Esophagus muscularis mucosa (tissue), 4 donors: ENCODE measurements around the gene LPCAT1. TPM values are rescaled to one million over a fixed set of nuclear protein-coding genes. Genes with fewer than 3 reads are reported as not detected.
"Not testable (repeated sequence)": the region's sequence is repeated elsewhere in the genome, so short reads cannot be mapped to it uniquely, and the experiment has no call there.

Experiments used
- DNase-seq: peaks from one replicate; pipeline ENCODE4 v3.0.0-alpha.2; 2017; ENCODE audit errors: extremely low spot score
- H3K27ac ChIP-seq, 4 donors: fragments of 200-600 bp; sonication (generic); replicated peaks in 1 of 4; 1 replicate in 3 of 4; 2 replicates in 1 of 4; pipeline ENCODE4 v1.5.1; 2016 to 2019; ENCODE audit warnings: mild to moderate bottlenecking in 1 of 4
- H3K27me3 ChIP-seq, 4 donors: fragments of 200-600 bp; sonication (generic); one replicate each; pipeline versions ENCODE4 v1.5.1 to v1.6.0; 2016 to 2019
- H3K36me3 ChIP-seq, 4 donors: fragments of 200-600 bp; sonication (generic); one replicate each; pipeline ENCODE4 v1.5.1; 2016 to 2019
- H3K4me1 ChIP-seq, 4 donors: fragments of 200-600 bp; sonication (generic); one replicate each; pipeline ENCODE4 v1.5.1; 2016 to 2019
- H3K4me3 ChIP-seq, 4 donors: fragments of 200-600 bp; sonication (generic); 1 replicate in 2 of 4; 2 replicates in 2 of 4; pipeline ENCODE4 v1.5.1; 2016 to 2019; ENCODE audit warnings: mild to moderate bottlenecking in 4 of 4, moderate library complexity in 1 of 4
- H3K9me3 ChIP-seq, 4 donors: fragments of 200-600 bp; sonication (generic); 1 replicate in 3 of 4; 2 replicates in 1 of 4; pipeline ENCODE4 v1.5.1; 2016 to 2019
- EP300 ChIP-seq: sonication (generic); formaldehyde crosslinking; IDR thresholded peaks from one replicate; pipeline ENCODE4 v1.6.1; 2017; ENCODE audit warnings: antibody characterized with exemption
- POLR2A ChIP-seq: fragments of 450-650 bp; IDR thresholded peaks from one replicate; pipeline ENCODE4 v1.6.1; 2017; ENCODE audit warnings: antibody characterized with exemption, moderate library complexity, mild to moderate bottlenecking, low read depth
- POLR2AphosphoS5 ChIP-seq, 2 donors: sonication (generic); formaldehyde crosslinking; IDR thresholded peaks; one replicate each; pipeline ENCODE4 v1.6.1; 2017; ENCODE audit warnings: antibody characterized with exemption in 2 of 2
- WGBS: methylation state at CpG from one replicate; pipeline ENCODE4 v1.1.5; 2018; 5-methylcytosine and 5-hydroxymethylcytosine counted together
- intact Hi-C: fragments of 100-400 bp; cut with DNase I; formaldehyde crosslinking; loops from one replicate; pipeline ENCODE4 v1.15.1; 2023
- total RNA-seq, 4 donors: library from RNA; depleted of rRNA; stranded (reverse); fragments of >200 nt; gene quantifications; one replicate each; pipeline versions ENCODE4 v1.1.0 to v1.2.1, GENCODE V29; 2016
- TF ChIP-seq, protein P1 (sequence below), 3 experiments: fragments of 200-600 bp in 2 of 3; fragments of 450-650 bp in 1 of 3; sonication (generic) in 2 of 3; IDR thresholded peaks; one replicate each; pipeline ENCODE4 v1.5.1; 2017 to 2019; ENCODE audit warnings: antibody characterized with exemption in 3 of 3, mild to moderate bottlenecking in 2 of 3, moderate library complexity in 1 of 3

Gene LPCAT1
- total RNA-seq, 4 donors from 2014 or later = 22.5 to 51.7 (median 35.0) TPM

DNA sequence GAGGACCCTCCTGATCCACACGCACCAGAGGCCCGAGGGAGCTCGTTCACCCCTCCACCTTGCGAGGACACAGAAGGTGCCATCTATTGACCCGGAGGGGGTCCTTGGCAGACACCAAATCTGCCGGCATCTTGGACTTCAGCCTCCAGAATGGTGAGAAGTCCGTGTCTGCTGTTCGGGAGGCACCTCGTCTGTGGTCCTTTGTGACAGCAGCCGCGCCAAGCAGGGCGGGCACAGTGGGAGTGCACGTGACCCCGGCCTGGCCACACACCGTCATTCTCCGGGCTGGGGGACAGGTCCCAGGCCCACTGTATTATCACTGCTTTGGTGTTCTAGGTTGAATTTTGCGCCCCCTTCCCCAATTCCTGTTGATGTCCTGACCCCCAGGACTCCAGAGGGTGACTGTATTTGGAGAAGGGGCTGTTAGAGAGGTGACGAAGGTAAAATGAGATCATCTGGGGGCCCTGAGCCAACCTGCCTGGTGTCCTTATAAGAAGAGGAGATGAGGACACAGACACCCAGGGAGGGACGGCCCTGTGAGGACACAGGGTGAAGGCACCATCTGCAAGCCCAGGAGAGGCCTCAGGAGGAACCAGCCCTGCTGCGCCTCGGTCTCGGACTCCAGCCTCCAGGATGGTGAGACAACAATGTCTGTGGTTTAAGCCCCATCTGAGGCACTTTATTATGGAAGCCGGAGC, 15.7 kb downstream of the LPCAT1 start:
- Histone ChIP-seq H3K27me3 (no peaks in the 10 kb centered on the region), H3K4me3 (no peak overlapping the region), H3K9me3 (no peaks in the 10 kb centered on the region), H3K4me1 (peaks cover 0 to 29% (median 11%) of the 10 kb centered on the region in 4 donors), H3K27ac (no peak overlapping the region), H3K36me3 (peaks cover 5 to 44% (median 31%) of the 10 kb centered on the region in 4 donors)
- TF ChIP-seq, protein P1, sequence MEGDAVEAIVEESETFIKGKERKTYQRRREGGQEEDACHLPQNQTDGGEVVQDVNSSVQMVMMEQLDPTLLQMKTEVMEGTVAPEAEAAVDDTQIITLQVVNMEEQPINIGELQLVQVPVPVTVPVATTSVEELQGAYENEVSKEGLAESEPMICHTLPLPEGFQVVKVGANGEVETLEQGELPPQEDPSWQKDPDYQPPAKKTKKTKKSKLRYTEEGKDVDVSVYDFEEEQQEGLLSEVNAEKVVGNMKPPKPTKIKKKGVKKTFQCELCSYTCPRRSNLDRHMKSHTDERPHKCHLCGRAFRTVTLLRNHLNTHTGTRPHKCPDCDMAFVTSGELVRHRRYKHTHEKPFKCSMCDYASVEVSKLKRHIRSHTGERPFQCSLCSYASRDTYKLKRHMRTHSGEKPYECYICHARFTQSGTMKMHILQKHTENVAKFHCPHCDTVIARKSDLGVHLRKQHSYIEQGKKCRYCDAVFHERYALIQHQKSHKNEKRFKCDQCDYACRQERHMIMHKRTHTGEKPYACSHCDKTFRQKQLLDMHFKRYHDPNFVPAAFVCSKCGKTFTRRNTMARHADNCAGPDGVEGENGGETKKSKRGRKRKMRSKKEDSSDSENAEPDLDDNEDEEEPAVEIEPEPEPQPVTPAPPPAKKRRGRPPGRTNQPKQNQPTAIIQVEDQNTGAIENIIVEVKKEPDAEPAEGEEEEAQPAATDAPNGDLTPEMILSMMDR (IDR thresholded peaks at IDR 0.05) = no peak
- no peak for TF ChIP-seq POLR2AphosphoS5 (IDR thresholded peaks at IDR 0.05)
- no peak for TF ChIP-seq POLR2A
- TF ChIP-seq EP300 = no peak
- DNase-seq = no peak
- WGBS = 94% methylated on average over 23 of the region's 23 CpGs
- intact Hi-C loops = no loop called here

DNA sequence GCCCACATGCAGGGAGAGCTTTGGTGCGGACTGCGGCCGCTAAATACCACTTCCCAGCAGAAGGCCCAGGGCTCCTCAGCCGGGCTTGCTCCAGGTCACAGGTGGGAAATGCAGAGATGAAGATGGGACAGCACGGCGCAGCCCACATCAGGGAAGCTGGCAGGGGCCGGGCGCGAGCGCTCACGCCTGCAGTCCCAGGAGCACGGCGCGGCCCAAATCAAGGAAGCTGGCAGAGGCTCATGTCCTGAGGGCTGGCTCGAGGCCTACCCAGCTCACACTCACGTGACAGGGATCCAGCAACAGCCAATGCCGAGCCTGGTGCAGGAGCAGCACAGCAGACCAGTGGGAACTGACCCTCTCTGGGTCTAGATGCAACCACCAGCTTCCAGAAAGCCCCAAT, 16.3 kb downstream of the LPCAT1 start:
- 89% methylated on average over 3 of the region's 17 CpGs for WGBS

DNA sequence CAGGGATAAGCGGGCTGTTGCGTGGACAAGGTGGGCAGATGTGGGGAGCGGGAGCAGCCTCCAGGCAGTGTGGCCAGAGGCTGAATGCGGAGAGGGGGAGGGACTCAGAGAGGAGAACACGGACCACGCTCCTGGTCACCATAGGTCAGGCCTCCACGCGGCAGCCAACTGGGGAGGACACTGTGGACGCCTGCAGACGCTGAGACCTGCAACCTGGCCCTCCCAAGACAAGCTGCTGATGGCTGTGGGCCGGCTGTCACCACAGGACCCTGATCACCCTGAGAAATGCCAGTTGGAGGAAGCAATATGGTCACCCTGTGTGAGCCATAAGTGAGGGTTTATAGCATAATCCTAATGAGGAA, 16.8 kb downstream of the LPCAT1 start:
- WGBS = 99% methylated on average over 10 of the region's 11 CpGs
- intact Hi-C loops = no loop called here
- no peak for TF ChIP-seq POLR2A
- TF ChIP-seq, protein P1 (IDR thresholded peaks at IDR 0.05) = no peak
- no peak for TF ChIP-seq EP300
- H3K4me1 ChIP-seq = peaks cover 0 to 34% (median 14%) of the 10 kb centered on the region in 4 donors
- H3K27ac ChIP-seq = no peak overlapping the region
- no peaks in the 10 kb centered on the region for H3K27me3 ChIP-seq
- H3K9me3 ChIP-seq = no peaks in the 10 kb centered on the region
- no peak overlapping the region for H3K4me3 ChIP-seq
- no peak for DNase-seq
- H3K36me3 ChIP-seq = peaks cover 5 to 33% (median 21%) of the 10 kb centered on the region in 4 donors

More for the DNA sequence above, 16.3 kb downstream of the LPCAT1 start:
- Histone ChIP-seq H3K4me1 (peaks cover 0 to 30% (median 11%) of the 10 kb centered on the region in 4 donors), H3K27me3 (no peaks in the 10 kb centered on the region), H3K27ac (no peak overlapping the region), H3K36me3 (peaks cover 5 to 37% (median 25%) of the 10 kb centered on the region in 4 donors), H3K9me3 (no peaks in the 10 kb centered on the region), H3K4me3 (no peak overlapping the region)
- no peak for DNase-seq
- TF ChIP-seq POLR2A = no peak
- no peak for TF ChIP-seq POLR2AphosphoS5 (IDR thresholded peaks at IDR 0.05)
- TF ChIP-seq EP300 = no peak
- TF ChIP-seq, protein P1 (IDR thresholded peaks at IDR 0.05) = no peak
- intact Hi-C loops = no loop called here

DNA sequence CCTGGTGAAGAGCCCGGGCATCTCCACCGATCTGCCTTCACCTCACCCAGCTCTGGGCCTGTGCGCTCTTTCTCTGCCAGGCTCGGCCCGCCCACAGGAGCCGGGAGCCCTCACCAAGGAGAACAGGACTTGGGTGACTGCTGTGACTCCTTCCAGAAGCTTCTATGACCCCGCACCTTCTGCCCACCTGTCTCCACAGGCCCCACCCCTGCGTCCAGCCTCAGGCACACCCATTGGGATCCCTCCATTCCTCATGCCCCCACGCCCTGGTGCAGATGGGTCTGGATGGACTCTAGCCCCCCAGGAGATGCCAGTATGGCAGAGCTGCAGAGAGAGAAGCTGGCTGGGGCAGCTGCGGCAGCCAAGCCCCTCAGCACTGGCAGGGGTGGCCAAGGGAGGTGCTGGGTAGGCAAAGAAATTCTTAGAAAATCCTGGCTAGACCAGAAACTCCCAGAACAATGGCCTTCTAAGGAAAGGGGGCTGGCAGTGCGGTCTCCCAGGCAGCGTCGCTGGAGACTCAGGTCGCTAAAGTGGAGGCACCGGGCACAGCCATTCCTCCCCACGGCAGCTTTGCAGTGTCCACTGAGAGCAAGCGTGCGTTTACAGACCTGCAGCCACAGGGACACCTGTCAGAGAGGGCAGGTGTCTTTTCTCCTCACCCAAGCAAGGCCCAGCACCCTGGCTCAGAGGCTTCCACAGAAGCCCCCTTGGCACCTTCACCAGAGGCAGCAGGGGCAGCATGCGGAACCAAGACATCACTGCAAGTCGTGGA, 17.3 kb downstream of the LPCAT1 start:
- no peaks in the 10 kb centered on the region for H3K27me3 ChIP-seq
- 88% methylated on average over 14 of the region's 20 CpGs for WGBS

DNA sequence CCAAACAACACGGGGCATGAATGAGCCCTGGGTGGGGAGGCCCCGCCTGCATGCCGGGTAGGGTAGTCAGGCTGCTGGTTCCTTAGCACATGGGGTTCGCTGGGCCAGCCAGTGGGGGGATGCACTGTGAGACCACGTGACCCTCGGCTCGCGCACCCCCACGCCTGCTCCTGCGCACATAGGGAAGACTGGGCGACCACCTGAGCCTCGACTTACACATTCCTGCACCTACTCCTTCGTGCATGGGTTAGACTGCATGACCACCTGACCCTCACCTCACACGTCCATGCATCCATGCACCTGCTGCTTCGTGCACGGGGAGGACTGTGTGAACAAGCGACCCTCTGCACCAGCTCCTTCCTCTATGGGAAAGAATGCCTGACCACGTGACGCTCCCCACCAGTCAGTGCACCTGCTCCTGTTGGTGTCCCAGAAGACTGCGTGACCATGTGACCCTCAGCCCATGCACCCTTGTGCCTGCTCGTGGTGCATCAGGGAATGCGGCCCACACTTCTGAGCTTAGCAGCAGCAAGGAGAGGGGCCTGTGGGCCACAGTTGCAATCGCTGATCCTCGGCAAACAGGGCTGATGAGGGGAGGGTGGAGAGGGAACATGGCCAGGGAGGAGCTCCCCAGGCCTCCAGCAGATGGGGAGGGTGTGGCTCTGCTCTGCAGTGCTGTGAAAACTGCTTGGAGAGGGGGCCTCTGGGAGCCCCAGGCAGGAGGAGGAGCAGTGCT, 18.1 kb downstream of the LPCAT1 start:
- Histone ChIP-seq H3K36me3 (peaks cover 5 to 27% (median 13%) of the 10 kb centered on the region in 4 donors), H3K9me3 (no peaks in the 10 kb centered on the region), H3K4me3 (no peak overlapping the region), H3K4me1 (peaks cover 6 to 46% (median 26%) of the 10 kb centered on the region in 4 donors), H3K27me3 (no peaks in the 10 kb centered on the region), H3K27ac (no peak overlapping the region)
- 88% methylated on average over 19 of the region's 24 CpGs for WGBS
- TF ChIP-seq, protein P1 (IDR thresholded peaks at IDR 0.05) = no peak
- TF ChIP-seq POLR2AphosphoS5 (IDR thresholded peaks at IDR 0.05) = no peak
- TF ChIP-seq POLR2A = no peak
- no peak for TF ChIP-seq EP300
- intact Hi-C loops = no loop called here
- DNase-seq = no peak

More for the DNA sequence above, 17.3 kb downstream of the LPCAT1 start:
- TF ChIP-seq EP300 = no peak
- no peak for DNase-seq
- no peak overlapping the region for H3K4me3 ChIP-seq
- H3K4me1 ChIP-seq = peaks cover 0 to 38% (median 19%) of the 10 kb centered on the region in 4 donors
- peaks cover 5 to 27% (median 18%) of the 10 kb centered on the region in 4 donors for H3K36me3 ChIP-seq
- intact Hi-C loops = no loop called here
- H3K9me3 ChIP-seq = no peaks in the 10 kb centered on the region
- H3K27ac ChIP-seq = no peak overlapping the region

DNA sequence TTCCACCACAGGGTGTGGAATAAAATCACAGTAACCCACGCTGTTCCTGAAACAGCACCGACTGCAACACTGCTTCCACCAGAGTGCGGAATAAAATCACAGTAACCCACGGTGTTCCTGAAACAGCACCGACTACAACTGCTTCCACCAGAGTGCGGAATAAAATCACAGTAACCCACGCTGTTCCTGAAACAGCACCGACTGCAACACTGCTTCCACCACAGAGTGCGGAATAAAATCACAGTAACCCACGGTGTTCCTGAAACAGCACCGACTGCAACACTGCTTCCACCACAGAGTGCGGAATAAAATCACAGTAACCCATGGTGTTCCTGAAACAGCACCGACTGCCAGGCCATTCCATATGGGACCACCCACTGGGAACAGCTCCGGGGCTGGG, 18.7 kb downstream of the LPCAT1 start:
- intact Hi-C loops, H3K27ac ChIP-seq, H3K4me3 ChIP-seq, DNase-seq, H3K9me3 ChIP-seq, H3K27me3 ChIP-seq: not testable (repeated sequence)
- Histone ChIP-seq H3K4me1 (peaks cover 12 to 51% (median 32%) of the 10 kb centered on the region in 4 donors), H3K36me3 (peaks cover 0 to 21% (median 9%) of the 10 kb centered on the region in 4 donors)
- WGBS = 75% methylated on average over 13 of the region's 14 CpGs
